Measurements from ENCODE around the gene CEP72.
"Not testable (repeated sequence)": the region's sequence is repeated elsewhere in the genome, so short reads cannot be mapped to it uniquely, and the experiment has no call there.

CEP72 gene

DNA sequence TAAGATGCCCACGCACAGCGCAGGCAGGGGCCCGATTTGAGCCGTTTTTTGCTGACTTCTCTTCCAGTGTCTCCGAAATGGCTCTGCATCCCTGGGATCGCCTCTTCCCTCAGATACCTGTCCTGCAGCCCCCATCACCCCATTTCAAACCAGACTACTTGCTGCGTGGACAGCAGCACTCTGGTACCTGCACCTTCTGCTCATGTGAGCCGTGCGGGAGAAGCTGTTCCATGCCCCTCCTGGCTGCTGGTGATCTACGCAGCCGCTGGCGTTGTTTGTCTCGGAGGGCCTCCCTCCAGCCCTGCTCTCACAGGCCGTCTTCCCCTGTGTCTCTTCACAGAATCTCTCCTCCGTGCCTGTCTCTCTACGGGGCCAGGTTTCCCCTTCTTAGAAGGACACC lies 13.4 kb downstream of the CEP72 start:
- no peak overlapping the region for H3K9ac ChIP-seq
- H3K36me3 ChIP-seq (ENCODE audit: insufficient read depth): no peaks in the 10 kb centered on the region; the same call in 1 of the 2 replicates
- no peak overlapping the region for H2AFZ ChIP-seq (ENCODE audit: low read depth)
- H3K79me2 ChIP-seq (ENCODE audit: insufficient read depth, low read depth): no peaks in the 10 kb centered on the region
- H4K20me1 ChIP-seq (ENCODE audit: insufficient read depth): 0 out of 2 replicates have a peak, but pooled peaks cover 3% of the 10 kb centered on the region
- no peak for TF ChIP-seq CTCF (conservative IDR thresholded peaks at IDR 0.05; ENCODE audit: low read depth, low read length)
- H3K4me1 ChIP-seq (ENCODE audit: low read depth, poor library complexity, severe bottlenecking): peaks cover 7% of the 10 kb centered on the region
- H3K27me3 ChIP-seq (ENCODE audit: insufficient read depth, low read depth): no peaks in the 10 kb centered on the region
- no peak overlapping the region for H3K27ac ChIP-seq
- no peak overlapping the region for H3K4me3 ChIP-seq (IDR thresholded peaks at IDR 0.05; ENCODE audit: insufficient read depth, low read depth, low read length)
- H3K4me2 ChIP-seq: no peak overlapping the region

GRCh38 chr5:626850-627249 lies 14.7 kb downstream of the CEP72 start:
- H4K20me1 ChIP-seq (ENCODE audit: insufficient read depth): 0 out of 2 replicates have a peak, but pooled peaks cover 3% of the 10 kb centered on the region
- H3K4me2 ChIP-seq: no peak overlapping the region
- no peak overlapping the region for H3K27ac ChIP-seq
- no peak for TF ChIP-seq CTCF (conservative IDR thresholded peaks at IDR 0.05; ENCODE audit: low read depth, low read length)
- H3K79me2 ChIP-seq (ENCODE audit: insufficient read depth, low read depth): no peaks in the 10 kb centered on the region
- H3K27me3 ChIP-seq (ENCODE audit: insufficient read depth, low read depth): no peaks in the 10 kb centered on the region
- no peaks in the 10 kb centered on the region for H3K36me3 ChIP-seq (ENCODE audit: insufficient read depth)
- peaks cover 7% of the 10 kb centered on the region for H3K4me1 ChIP-seq (ENCODE audit: low read depth, poor library complexity, severe bottlenecking)
- no peak overlapping the region for H3K4me3 ChIP-seq (IDR thresholded peaks at IDR 0.05; ENCODE audit: insufficient read depth, low read depth, low read length)
- no peak overlapping the region for H2AFZ ChIP-seq (ENCODE audit: low read depth)
- no peak overlapping the region for H3K9ac ChIP-seq

DNA sequence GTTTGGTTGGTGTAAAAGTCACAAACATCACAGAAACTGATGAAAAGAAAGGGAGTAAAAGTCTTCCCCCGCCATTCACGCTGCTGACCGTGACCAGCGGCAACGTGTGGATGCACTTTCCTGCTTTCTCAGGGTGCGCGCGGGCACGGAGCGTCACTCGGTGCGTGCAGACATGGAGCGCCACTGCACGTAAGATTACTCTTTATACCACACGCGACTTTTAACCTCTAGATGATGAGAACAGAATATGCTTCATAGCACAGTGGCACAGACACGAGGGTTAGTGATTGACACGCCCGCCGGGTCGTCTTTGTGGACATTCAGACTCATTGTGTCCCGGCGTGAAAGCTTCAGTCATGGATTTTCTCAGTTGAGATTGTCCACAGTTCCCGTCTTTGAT lies 15.7 kb downstream of the CEP72 start:
- no peaks in the 10 kb centered on the region for H3K36me3 ChIP-seq (ENCODE audit: insufficient read depth)
- H3K4me1 ChIP-seq (ENCODE audit: low read depth, poor library complexity, severe bottlenecking): peaks cover 7% of the 10 kb centered on the region
- H3K79me2 ChIP-seq (ENCODE audit: insufficient read depth, low read depth): no peaks in the 10 kb centered on the region
- no peak overlapping the region for H2AFZ ChIP-seq (ENCODE audit: low read depth)
- H3K9ac ChIP-seq: no peak overlapping the region
- no peak for TF ChIP-seq CTCF (conservative IDR thresholded peaks at IDR 0.05; ENCODE audit: low read depth, low read length)
- no peak overlapping the region for H3K4me2 ChIP-seq
- H3K27ac ChIP-seq: no peak overlapping the region
- 0 out of 2 replicates have a peak, but pooled peaks cover 3% of the 10 kb centered on the region for H4K20me1 ChIP-seq (ENCODE audit: insufficient read depth)
- no peak overlapping the region for H3K4me3 ChIP-seq (IDR thresholded peaks at IDR 0.05; ENCODE audit: insufficient read depth, low read depth, low read length)
- H3K27me3 ChIP-seq (ENCODE audit: insufficient read depth, low read depth): no peaks in the 10 kb centered on the region

DNA sequence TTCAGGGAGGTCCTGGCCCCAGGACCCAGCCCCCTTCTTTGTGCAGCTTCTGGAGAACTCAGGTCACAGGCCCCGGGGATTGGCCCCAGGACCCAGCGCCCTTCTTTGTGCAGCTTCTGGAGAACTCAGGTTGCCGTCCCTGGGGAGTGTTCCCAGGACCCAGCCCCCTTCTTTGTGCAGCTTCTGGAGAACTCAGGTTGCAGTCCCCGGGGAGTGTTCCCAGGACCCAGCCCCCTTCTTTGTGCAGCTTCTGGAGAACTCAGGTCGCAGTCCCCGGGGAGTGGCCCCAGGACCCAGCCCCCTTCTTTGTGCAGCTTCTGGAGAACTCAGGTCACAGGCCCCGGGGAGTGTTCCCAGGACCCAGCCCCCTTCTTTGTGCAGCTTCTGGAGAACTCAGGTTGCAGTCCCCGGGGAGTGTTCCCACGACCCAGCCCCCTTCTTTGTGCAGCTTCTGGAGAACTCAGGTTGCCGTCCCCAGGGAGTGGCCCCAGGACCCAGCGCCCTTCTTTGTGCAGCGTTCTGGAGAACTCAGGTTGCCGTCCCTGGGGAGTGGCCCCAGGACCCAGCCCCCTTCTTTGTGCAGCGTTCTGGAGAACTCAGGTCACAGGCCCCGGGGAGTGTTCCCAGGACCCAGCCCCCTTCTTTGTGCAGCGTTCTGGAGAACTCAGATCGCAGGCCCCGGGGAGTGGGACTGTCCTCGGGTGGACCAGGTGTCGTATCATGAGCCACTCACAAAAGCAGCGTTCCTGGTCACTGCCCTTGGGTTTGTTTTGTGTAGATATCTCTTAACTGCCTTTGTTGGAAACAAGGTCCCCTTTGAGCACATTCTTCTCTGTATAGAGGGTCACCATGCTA lies 16.4 kb downstream of the CEP72 start:
- not testable (repeated sequence) for H3K9ac ChIP-seq; H3K4me1 ChIP-seq (ENCODE audit: low read depth, poor library complexity, severe bottlenecking); H3K27me3 ChIP-seq (ENCODE audit: insufficient read depth, low read depth); H2AFZ ChIP-seq (ENCODE audit: low read depth); H3K27ac ChIP-seq; H3K36me3 ChIP-seq (ENCODE audit: insufficient read depth); H3K79me2 ChIP-seq (ENCODE audit: insufficient read depth, low read depth); H4K20me1 ChIP-seq (ENCODE audit: insufficient read depth); H3K4me2 ChIP-seq; H3K4me3 ChIP-seq (IDR thresholded peaks at IDR 0.05; ENCODE audit: insufficient read depth, low read depth, low read length)

DNA sequence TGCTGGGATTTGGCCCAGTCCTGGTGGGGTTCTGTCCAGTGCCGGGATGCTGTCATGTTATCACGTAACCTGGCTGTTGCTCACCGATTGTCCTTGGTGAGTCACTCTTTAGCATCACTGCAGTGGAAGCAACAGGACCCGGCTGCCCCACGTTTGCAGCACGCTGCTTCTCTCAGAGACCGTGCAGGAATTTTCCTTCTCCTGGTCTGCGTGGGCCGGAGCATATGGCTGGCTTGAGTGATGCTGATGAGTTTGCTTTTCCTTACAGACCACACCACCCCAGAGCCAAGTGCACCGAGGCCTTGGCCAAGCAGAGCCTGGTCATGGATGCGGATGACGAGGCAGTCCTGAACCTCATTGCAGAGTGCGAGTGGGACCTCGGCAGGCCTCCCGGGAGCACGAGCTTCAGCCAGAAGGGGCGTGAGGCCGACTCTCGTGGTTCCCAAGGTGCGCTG lies 21.4 kb downstream of the CEP72 start:
- H3K4me2 ChIP-seq: no peak overlapping the region
- H2AFZ ChIP-seq (ENCODE audit: low read depth): no peak overlapping the region
- no peaks in the 10 kb centered on the region; the same call in 1 of the 2 replicates for H3K27me3 ChIP-seq (ENCODE audit: insufficient read depth, low read depth)
- no peak for TF ChIP-seq CTCF (conservative IDR thresholded peaks at IDR 0.05; ENCODE audit: low read depth, low read length)
- no peaks in the 10 kb centered on the region for H3K79me2 ChIP-seq (ENCODE audit: insufficient read depth, low read depth)
- H3K4me3 ChIP-seq (IDR thresholded peaks at IDR 0.05; ENCODE audit: insufficient read depth, low read depth, low read length): no peak overlapping the region
- H3K27ac ChIP-seq: no peak overlapping the region
- H3K9ac ChIP-seq: no peak overlapping the region
- H4K20me1 ChIP-seq (ENCODE audit: insufficient read depth): no peaks in the 10 kb centered on the region
- H3K4me1 ChIP-seq (ENCODE audit: low read depth, poor library complexity, severe bottlenecking): no peaks in the 10 kb centered on the region
- peaks cover 12% of the 10 kb centered on the region; the same call in 1 of the 2 replicates for H3K36me3 ChIP-seq (ENCODE audit: insufficient read depth)

All from KMS-11 (cell line).